NCI-H748 (cell line): ENCODE measurements around the gene ZNF638.

Experiments
- DNase-seq: peaks from one replicate; lab custom pipeline; 2025; ENCODE audit not compliant: unreplicated experiment; lab: John Stamatoyannopoulos, UW

The ZNF638 gene

GRCh38 chr2:71467180-71467815, 135.7 kb downstream of the ZNF638 start:
- no peak for DNase-seq

GRCh38 chr2:71468279-71469015, 136.9 kb downstream of the ZNF638 start:
- DNase-seq: no peak

- DNase-seq: no peak
Observed at GRCh38 chr2:71469403-71470398, 138.1 kb downstream of the ZNF638 start.

GRCh38 chr2:71471276-71471675, 139.7 kb downstream of the ZNF638 start:
- DNase-seq: no peak

- no peak for DNase-seq
Observed at GRCh38 chr2:71472019-71472418, 140.4 kb downstream of the ZNF638 start.

GRCh38 chr2:71473346-71474031, 141.9 kb downstream of the ZNF638 start:
- no peak for DNase-seq

- no peak for DNase-seq
Observed at GRCh38 chr2:71474116-71474743, 142.6 kb downstream of the ZNF638 start.

GRCh38 chr2:71474744-71475397, 143.3 kb downstream of the ZNF638 start:
- DNase-seq: no peak

GRCh38 chr2:71476495-71476894, 144.9 kb downstream of the ZNF638 start:
- DNase-seq: no peak

GRCh38 chr2:71477231-71477691, 145.7 kb downstream of the ZNF638 start:
- no peak for DNase-seq

GRCh38 chr2:71478806-71479205, 147.2 kb downstream of the ZNF638 start:
- no peak for DNase-seq

- no peak for DNase-seq
Observed at GRCh38 chr2:71479261-71479660, 147.7 kb downstream of the ZNF638 start.

GRCh38 chr2:71481111-71481510, 149.5 kb downstream of the ZNF638 start:
- no peak for DNase-seq

GRCh38 chr2:71482055-71482454, 150.5 kb downstream of the ZNF638 start:
- DNase-seq: no peak

GRCh38 chr2:71483246-71483645, 151.7 kb downstream of the ZNF638 start:
- no peak for DNase-seq

- no peak for DNase-seq
Observed at GRCh38 chr2:71484354-71484753, 152.8 kb downstream of the ZNF638 start.
